Vagina (tissue), 2 donors: ENCODE data around the gene SRRM4. TPM values are rescaled to one million over a fixed set of nuclear protein-coding genes. Genes with fewer than 3 reads are reported as not detected.
A peak's percentile ranks its signal among the peaks of the same experiment; 100 is the strongest.

Source experiments
- DNase-seq, 2 donors: peaks; one replicate each; pipeline ENCODE4 v3.0.0-alpha.2; 2017; ENCODE audit errors: extremely low spot score in 2 of 2
- H3K27ac ChIP-seq: fragments of 200-600 bp; sonication (generic); one replicate; pipeline ENCODE4 v1.5.1; 2019
- H3K27me3 ChIP-seq: fragments of 200-600 bp; sonication (generic); one replicate; pipeline ENCODE4 v1.5.1; 2019
- H3K36me3 ChIP-seq, 2 donors: fragments of 200-600 bp; sonication (generic); one replicate each; pipeline ENCODE4 v1.5.1; 2017 to 2019
- H3K4me1 ChIP-seq: fragments of 200-600 bp; sonication (generic); one replicate; pipeline ENCODE4 v1.5.1; 2019
- H3K4me3 ChIP-seq, 2 donors: fragments of 200-600 bp; sonication (generic); 1 replicate in 1 of 2; 2 replicates in 1 of 2; pipeline ENCODE4 v1.5.1; 2016 to 2019
- H3K9me3 ChIP-seq: fragments of 200-600 bp; sonication (generic); one replicate; pipeline ENCODE4 v1.5.1; 2019
- CTCF ChIP-seq, 3 experiments: fragments of 450-650 bp in 2 of 3; fragments of 200-600 bp in 1 of 3; sonication (generic) in 1 of 3; IDR thresholded peaks; one replicate each; pipeline ENCODE4 v1.5.1; 2017 to 2019; ENCODE audit warnings: antibody characterized with exemption in 3 of 3, mild to moderate bottlenecking in 2 of 3, moderate library complexity in 2 of 3
- POLR2A ChIP-seq, 2 donors: fragments of 450-650 bp; IDR thresholded peaks; one replicate each; pipeline ENCODE4 v1.6.1; 2017; ENCODE audit warnings: antibody characterized with exemption in 2 of 2, mild to moderate bottlenecking in 2 of 2, moderate library complexity in 2 of 2
- POLR2AphosphoS5 ChIP-seq, 2 donors: sonication (generic); formaldehyde crosslinking; IDR thresholded peaks; one replicate each; pipeline ENCODE4 v1.9.0; 2017; ENCODE audit warnings: antibody characterized with exemption in 2 of 2, mild to moderate bottlenecking in 2 of 2, low read depth in 1 of 2; ENCODE audit not compliant: insufficient read depth in 1 of 2
- intact Hi-C: fragments of 100-400 bp; cut with DNase I; formaldehyde crosslinking; loops from one replicate; pipeline ENCODE4 v1.15.1; 2023
- total RNA-seq: library from RNA; depleted of rRNA; stranded (reverse); fragments of >200 nt; gene quantifications from one replicate; pipeline ENCODE4 v1.2.3, GENCODE V29; 2016

Gene SRRM4
- total RNA-seq, 1 donor from 2014 or later = under 0.01 TPM

GRCh38 chr12:118960865-118961264 lies 20.5 kb upstream of the SRRM4 start:
- DNase-seq = peak in 1 of 2 donors; percentile 27
- H3K9me3 ChIP-seq = no peaks in the 10 kb centered on the region
- TF ChIP-seq CTCF (IDR thresholded peaks at IDR 0.05) (no peak), POLR2AphosphoS5 (IDR thresholded peaks at IDR 0.05; ENCODE audit: insufficient read depth in 1 of 2, low read depth in 1 of 2) (no peak), POLR2A (IDR thresholded peaks at IDR 0.05) (no peak)
- no peak overlapping the region for H3K4me3 ChIP-seq
- H3K36me3 ChIP-seq = no peaks in the 10 kb centered on the region
- no peaks in the 10 kb centered on the region for H3K4me1 ChIP-seq
- H3K27me3 ChIP-seq = no peaks in the 10 kb centered on the region
- intact Hi-C loops = no loop called here
- H3K27ac ChIP-seq = no peak overlapping the region

GRCh38 chr12:118964988-118965387 lies 16.4 kb upstream of the SRRM4 start:
- H3K36me3 ChIP-seq = no peaks in the 10 kb centered on the region
- no peaks in the 10 kb centered on the region for H3K9me3 ChIP-seq
- intact Hi-C loops = no loop called here
- H3K4me1 ChIP-seq = no peaks in the 10 kb centered on the region
- DNase-seq = peak in 1 of 2 donors; percentile 32
- H3K27ac ChIP-seq = no peak overlapping the region
- H3K4me3 ChIP-seq = no peak overlapping the region
- H3K27me3 ChIP-seq = no peaks in the 10 kb centered on the region
- no peak for TF ChIP-seq POLR2A (IDR thresholded peaks at IDR 0.05)
- no peak for TF ChIP-seq POLR2AphosphoS5 (IDR thresholded peaks at IDR 0.05; ENCODE audit: insufficient read depth in 1 of 2, low read depth in 1 of 2)
- no peak for TF ChIP-seq CTCF (IDR thresholded peaks at IDR 0.05)

- Histone ChIP-seq H3K4me1 (no peaks in the 10 kb centered on the region), H3K9me3 (no peaks in the 10 kb centered on the region), H3K4me3 (no peak overlapping the region), H3K27me3 (no peaks in the 10 kb centered on the region), H3K36me3 (no peaks in the 10 kb centered on the region), H3K27ac (no peak overlapping the region)
- TF ChIP-seq POLR2AphosphoS5 (IDR thresholded peaks at IDR 0.05; ENCODE audit: insufficient read depth in 1 of 2, low read depth in 1 of 2) (no peak), CTCF (IDR thresholded peaks at IDR 0.05) (no peak), POLR2A (IDR thresholded peaks at IDR 0.05) (no peak)
- intact Hi-C loops = no loop called here
- no peak for DNase-seq
These were observed 10.5 kb upstream of the SRRM4 start for GRCh38 chr12:118970856-118971255.

GRCh38 chr12:118972982-118973381 lies 8.4 kb upstream of the SRRM4 start:
- Histone ChIP-seq H3K4me1 (no peaks in the 10 kb centered on the region), H3K27ac (no peak overlapping the region), H3K36me3 (no peaks in the 10 kb centered on the region), H3K9me3 (no peaks in the 10 kb centered on the region), H3K4me3 (no peak overlapping the region), H3K27me3 (no peaks in the 10 kb centered on the region)
- no peak for DNase-seq
- intact Hi-C loops = no loop called here
- TF ChIP-seq POLR2AphosphoS5 (IDR thresholded peaks at IDR 0.05; ENCODE audit: insufficient read depth in 1 of 2, low read depth in 1 of 2) (no peak), CTCF (IDR thresholded peaks at IDR 0.05) (no peak), POLR2A (IDR thresholded peaks at IDR 0.05) (no peak)

GRCh38 chr12:118979763-118980406 lies 1.5 kb upstream of the SRRM4 start:
- intact Hi-C loops = no loop called here
- Histone ChIP-seq H3K27me3 (no peaks in the 10 kb centered on the region), H3K4me1 (no peaks in the 10 kb centered on the region), H3K9me3 (no peaks in the 10 kb centered on the region), H3K4me3 (no peak overlapping the region), H3K27ac (no peak overlapping the region), H3K36me3 (no peaks in the 10 kb centered on the region)
- DNase-seq = no peak
- TF ChIP-seq POLR2A (IDR thresholded peaks at IDR 0.05) = no peak
- TF ChIP-seq POLR2AphosphoS5 (IDR thresholded peaks at IDR 0.05; ENCODE audit: insufficient read depth in 1 of 2, low read depth in 1 of 2) = no peak
- peak in 1 of 3 experiments; percentile 28 for TF ChIP-seq CTCF (IDR thresholded peaks at IDR 0.05)
